ENCODE data around the gene PLSCR4.
"Not testable (repeated sequence)": the region's sequence is repeated elsewhere in the genome, so short reads cannot be mapped to it uniquely, and the experiment has no call there.

The PLSCR4 gene, protein sequence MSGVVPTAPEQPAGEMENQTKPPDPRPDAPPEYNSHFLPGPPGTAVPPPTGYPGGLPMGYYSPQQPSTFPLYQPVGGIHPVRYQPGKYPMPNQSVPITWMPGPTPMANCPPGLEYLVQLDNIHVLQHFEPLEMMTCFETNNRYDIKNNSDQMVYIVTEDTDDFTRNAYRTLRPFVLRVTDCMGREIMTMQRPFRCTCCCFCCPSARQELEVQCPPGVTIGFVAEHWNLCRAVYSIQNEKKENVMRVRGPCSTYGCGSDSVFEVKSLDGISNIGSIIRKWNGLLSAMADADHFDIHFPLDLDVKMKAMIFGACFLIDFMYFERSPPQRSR

DNA sequence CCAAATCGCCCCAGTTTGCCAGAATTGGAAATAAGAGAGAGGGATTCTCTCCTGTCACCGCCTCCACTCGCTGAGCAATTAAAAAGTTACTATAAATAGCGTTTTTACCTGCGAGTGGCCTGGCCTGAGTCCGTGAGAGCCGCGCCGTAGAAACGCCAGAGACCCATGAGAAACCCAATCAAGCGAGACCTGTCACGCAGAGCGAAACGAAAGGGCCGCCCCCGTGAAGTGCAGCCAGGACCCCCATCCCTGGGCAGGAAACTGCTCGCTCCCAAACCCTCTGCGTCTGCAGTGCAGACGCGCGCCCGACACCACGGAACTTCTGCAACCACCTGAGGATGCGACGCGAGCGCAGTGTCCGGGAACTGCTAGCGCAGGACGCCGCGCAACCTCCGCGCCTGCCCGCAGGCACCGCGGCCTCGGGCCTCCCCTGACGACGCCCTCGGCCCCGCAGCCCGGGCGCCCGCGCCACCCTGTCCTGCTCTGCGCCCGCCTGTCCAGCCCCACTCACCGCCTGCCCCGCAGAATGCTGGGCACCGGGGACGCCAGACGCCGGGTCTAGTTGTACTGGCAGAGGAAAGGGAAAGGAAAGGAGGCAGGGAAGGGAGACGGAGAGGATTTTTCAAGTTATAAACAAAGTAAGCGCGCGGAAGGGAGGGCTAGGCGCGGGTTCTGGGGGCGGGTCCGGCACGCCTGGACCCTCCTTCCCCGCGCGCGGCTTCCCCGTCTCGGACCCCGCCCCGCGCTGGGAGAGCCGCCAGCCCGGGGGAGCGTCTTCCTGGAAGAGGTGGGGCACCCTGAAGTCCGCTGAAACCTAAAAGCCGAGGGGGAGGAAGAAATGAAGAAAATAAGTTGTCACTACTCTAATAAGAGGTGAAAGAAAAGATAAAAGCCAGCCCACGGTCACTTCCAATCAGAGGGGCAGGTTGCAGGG lies at the start of gene PLSCR4:
Gene PLSCR4 (minus strand): TSS at position 657 of the 934 bp plus-strand sequence. CDS start 29,034 bp downstream, outside the sequence.
- DNase-seq, result peak in 38 of 51 donors; percentile 7 to 71 (median 42)

DNA sequence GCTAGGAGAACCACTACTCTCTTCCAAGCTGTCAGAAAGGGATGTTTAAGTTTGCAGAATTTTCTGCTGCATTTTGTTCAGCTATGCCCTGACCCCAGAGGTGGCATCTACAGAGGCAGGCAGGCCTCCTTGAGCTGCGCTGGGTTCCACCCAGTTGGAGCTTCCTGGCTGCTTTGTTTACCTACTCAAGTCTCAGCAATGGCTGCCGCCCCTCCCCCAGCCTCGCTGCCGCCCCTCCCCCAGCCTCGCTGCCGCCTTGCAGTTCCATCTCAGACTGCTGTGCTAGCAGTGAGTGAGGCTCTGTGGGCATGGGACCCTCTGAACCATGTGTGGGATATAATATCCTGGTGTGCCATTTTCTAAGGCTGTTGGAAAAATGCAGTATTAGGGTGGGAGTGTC lies 42.5 kb upstream of the PLSCR4 start:
- DNase-seq, result not testable (repeated sequence)

DNA sequence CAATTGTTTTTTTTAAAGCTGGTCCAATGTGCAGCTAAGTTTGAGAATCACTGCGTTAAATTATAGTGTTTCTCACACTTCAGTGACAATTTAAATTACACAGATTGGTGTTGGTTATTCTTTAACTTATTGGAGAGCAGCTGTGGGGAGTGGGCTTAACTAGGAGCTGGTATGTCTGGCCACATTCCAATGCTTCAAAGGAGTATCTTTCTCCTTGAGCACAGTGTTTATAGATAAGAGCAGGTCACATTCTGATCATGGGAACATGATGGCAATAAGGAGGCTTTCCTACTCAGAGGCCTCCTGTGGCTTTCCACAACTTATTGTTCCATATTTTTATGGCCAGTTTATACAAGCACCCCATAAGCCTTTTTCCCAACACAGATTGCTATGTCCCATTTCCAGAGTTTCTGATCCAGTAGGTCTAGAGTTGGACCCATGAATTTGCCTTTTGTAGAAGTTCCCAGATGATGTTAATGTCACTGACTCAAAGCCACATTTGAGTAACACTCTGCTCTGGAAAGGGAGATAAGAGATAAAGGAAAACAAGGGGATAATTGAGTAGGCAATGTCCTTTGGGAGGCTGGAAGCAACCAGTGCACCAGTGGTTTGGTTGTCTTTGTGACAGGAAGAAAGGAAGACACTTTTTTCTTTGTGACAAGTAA lies 33.0 kb upstream of the PLSCR4 start:
- DNase-seq, result no peak

DNA sequence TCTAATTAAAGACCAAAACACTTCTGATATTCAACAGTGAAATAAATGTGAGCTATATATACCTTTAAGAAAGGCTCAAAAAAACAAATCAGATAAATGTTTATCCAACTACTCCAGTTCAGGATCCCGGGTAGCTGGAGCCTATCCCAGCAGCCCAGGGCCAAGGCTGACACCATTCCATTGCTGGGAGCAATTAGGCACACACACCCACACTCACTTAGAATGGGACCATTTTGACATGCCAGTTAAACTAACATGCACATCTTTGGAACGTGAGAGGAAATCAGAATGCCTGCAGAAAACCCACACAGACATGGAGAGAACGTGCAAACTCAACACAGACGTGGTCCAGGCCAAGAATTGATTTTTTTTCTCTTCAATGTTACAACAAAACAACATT lies 30.0 kb upstream of the PLSCR4 start:
- DNase-seq, result no peak

DNA sequence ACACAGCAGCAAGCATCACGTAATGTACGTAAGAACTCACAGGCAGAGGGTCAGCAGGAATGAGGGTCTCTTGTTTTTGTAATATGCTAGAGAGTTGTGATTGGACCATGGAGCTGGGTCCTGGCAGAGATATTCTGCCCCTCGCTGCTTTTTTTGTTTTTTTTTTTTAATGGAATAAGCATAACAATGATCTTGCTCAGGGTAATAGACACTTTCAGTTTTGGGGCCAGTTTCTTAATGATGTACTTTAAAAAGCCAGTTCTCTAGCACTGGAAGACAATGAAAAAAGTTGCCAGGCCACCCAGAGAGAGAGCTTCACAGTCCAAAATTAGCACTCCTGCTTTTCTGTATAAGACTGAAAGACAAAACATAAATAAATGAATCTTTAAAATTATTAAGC lies 29.0 kb upstream of the PLSCR4 start:
- DNase-seq, result no peak

DNA sequence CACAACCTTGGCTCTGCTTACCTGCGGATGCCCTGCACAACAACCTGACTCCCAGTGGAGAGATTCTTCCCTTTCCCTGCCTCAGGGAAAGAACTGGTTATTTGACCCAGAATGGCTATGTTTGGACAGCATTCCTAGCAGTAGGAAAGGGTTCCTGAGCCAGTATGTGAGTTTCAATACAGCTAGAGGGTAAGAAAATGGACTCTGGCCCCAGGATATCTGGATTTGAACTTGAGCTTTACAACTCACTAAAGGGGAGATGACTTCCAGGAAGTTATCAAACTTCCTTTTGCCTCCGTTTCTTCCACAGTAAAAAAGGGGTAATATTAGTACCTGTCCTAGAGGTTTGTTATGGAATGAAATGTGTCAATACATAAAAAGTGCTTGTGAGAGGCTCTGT lies 28.1 kb upstream of the PLSCR4 start:
- DNase-seq, result no peak

DNA sequence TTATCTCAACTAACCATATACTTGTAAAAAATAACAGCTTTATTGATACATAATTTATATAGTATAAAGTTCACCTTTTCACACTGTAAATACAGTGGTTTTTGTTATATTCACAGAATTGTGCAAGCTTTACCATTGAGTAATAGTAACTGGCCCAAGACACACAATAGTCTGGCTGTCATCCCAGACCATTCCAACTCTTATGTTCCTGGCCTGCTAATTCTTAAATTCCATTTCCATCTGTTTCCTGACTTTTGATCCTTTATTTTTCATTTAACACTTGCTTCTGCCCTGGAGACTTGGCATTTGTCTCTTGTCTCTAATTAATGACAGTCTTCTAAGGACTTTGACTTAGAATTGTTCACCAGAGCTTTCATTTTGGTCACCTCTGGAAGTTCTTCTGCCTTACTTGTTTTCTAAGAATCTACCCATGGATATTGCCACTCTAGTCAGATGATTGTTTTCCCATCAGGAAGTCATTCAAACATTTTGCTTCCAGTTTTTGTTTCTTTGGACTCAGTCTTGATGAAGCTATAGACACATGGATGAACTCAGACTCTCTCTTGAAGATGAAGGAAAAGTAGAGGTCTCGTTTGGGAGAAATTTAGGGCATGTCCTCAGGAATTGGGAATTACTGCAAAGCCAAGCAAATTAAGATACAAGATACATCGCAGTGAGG lies 27.2 kb upstream of the PLSCR4 start:
- no peak for DNase-seq

DNA sequence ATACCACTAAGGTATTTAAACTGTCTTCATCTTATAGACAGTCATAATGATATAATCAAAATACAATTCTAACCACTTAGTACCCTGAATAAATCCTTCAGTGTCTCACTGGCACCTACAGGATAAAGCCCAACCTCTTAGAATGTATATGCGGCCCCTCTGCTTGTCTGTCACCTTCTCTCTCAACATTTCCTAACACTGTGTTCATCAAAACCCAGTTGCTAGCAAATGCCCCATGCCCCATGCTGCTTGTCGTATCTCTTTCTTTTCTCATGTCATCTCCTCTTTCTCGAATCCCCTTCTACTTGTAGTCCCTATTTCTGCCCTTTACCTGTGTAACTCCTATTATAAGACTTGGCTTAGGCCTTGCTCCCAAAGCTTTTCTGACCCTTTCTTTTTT lies 24.6 kb upstream of the PLSCR4 start:
- no peak for DNase-seq

DNA sequence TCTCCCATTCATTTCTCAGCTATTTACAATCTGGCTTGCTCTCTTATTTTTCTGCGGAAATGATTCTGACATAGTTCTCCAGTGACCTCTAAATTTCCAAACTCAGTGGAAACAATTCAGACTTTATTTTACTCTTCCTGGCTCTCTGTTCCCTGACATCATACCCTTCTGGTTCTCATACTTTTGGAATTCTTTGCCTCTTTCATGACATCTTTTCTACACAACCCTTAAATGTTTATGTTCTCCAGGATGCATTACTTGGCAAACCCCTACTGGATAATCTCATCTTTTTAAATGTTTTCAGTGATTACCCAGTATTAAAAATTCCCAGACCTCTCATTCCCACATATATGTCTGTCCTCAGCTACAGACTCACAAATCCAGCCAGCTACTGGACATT lies 23.9 kb upstream of the PLSCR4 start:
- no peak for DNase-seq

DNA sequence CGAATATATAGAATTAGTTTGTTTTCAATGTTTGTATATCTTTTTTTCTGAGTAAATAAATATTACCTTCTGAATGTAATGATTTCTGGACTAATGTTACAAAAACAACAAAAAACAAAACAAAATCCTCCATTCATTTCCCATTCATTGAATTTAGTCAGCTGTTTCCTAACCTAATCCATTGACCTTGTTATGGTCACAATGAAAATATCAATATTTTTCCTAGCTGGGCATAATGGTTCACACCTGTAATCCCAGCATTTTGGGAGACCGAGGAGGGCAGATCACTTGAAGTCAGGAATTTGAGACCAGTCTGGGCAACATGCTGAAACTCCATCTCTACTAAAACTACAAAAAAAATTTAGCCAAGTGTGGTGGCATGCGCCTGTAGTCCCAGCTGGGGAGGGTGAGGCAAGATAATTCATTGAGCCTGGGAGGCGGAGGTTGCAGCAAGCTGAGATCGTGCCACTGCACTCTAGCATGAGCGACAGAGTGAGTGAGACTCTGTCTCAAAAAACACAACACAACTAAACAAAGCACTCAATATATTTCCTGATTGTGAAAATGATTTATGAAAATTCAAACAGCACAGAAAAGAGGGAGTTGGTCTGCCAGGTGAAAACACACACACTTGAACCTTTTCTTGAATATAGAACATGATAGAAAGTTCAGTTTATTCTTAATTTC lies 23.0 kb upstream of the PLSCR4 start:
- no peak for DNase-seq

DNA sequence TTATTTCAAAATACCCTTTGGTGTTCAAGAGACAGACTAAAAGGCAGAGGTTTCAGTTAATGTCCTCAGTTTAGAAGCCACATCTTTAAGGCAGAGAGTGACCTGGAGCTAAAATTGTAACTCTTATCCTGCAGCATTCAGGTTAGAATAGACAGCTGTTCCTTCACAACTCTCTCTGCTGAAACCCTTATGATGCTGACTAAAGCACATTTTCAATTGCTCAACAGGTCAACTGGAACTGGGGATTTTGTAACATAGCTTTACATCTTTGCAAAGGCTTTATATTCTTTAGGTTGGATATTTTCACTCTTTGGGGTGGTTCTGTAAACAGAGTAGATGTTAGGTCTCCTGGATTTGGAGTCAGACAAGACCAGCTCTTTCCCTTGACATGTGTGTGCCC lies 20.3 kb upstream of the PLSCR4 start:
- no peak for DNase-seq

DNA sequence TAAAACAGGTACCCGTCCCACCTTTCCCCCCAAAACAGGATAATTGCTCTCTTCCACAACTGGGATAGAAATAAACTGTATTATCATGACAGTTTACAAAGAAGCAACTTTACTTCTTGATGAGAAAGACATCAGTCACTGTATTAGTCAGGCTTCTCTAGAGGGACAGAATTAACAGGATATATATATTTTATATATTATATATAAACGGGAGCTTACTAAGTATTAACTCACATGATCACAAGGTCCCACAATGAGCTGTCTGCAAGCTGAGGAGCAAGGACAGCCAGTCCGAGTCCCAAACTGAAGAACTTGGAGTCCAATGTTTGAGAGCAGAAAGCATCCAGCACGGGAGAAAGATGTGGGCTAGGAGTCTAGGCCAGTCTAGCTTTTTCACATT lies 18.4 kb upstream of the PLSCR4 start:
- DNase-seq, result no peak

DNA sequence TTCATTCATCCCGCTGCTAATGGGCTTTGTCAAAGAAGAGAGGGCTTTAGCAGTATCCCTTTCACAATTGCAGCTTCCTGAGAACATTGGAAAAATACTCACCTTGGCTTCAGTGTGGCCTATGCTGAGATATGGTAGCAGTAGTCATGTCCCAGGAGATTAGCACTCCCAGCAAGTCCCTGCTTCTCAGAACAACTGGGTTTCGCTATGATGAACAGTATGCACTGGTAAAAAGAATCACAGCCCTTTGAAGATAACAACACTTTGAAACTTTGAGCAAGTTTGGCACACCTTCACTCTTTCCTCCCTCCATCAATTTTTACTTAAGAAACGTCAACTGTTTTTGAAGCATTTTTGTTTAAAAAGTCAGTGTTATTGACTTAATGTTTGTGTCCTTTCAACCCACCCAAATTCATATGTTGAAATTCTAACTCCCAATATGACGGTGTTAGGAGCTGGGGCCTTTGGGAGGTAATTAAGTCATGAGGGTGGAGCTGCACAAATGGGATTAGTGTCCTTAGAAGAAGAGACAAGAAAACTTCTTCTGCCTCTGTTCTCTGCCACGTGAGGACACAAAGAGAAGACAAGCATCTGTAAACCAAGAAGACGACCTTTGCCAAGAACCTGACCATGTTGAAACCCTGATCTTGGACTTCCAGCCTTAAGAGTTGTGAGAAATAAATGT lies 17.8 kb upstream of the PLSCR4 start:
- DNase-seq, result no peak

DNA sequence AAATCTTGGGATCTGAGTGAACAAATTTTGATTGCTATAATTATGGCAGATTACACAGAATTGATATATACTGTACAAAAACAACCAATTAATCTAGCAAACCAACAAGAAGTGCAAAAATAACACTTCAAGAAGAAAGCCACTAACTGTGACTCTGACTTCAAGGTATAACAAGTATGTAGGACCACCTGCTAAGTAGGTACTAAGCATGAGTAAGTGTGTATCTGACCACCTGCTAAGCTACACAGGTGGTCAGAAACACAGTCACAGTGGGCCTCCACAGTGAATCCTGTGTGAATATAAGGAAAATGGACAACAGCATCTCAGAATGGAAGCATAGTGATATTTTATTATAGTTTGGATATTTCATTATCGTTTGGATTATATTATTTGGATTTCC lies 14.8 kb upstream of the PLSCR4 start:
- no peak for DNase-seq

DNA sequence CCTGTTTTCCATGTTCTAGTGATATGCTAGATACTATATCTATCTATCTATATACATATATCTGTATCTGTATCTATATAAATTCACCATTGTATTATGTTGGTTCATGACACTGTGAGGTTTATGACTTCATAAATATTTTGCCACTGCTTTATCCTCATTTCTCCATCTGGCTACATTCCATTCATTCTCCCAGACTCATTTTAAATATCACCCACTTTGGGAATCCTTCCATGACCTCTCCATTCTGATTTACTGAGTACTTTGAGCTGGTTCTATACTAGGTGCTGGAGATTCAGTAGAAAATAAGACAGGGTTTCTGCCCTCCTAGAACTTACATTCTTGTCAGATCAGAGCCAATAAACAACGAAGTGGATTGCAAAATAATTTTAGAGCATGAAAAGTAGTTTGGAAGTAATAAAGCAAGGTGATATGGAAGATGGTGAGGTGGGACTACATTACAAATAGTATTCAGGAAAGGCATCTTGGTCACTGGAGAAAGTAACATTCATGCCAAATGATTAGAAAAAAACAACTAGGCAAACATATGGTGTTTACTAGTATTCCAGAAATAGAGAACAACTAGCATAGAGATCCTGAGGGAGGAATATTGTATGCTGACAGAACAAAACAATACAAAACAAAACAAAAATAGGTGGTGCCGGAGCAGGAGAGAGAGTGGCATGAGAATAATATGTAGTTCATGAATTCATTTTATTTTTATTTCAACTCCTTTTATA lies 11.6 kb upstream of the PLSCR4 start:
- no peak for DNase-seq

DNA sequence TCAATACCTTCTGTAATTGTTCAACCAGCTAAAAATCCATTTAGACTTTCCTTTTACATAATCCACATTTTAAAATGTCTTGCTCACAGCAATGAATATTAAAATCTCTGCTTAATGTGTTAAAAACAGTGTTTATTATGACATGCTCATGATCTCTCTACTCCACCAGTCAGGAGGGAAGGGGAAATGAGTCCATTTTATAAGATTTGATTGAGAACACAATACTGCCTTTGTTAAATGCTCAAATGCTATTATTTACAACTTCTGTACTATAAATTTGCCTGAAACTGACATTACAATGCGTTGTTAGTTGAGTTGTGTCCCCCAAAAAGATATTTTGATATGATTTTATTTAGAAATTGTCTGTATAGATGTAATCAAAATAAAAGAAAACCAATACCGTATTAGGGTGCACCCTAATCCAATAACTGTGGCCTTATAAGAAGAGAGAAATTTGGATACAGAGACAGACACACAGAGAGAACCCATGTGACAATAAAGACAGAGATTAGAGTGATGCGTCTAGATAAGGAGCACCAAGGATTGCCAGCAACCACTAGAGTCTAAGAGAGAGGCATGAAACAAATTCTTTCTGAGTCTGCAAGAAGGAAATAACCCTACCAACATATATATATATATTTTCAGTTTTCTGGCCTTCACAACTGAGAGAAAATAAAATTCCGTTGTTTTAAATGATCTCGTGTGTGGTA lies 9.1 kb upstream of the PLSCR4 start:
- no peak for DNase-seq

DNA sequence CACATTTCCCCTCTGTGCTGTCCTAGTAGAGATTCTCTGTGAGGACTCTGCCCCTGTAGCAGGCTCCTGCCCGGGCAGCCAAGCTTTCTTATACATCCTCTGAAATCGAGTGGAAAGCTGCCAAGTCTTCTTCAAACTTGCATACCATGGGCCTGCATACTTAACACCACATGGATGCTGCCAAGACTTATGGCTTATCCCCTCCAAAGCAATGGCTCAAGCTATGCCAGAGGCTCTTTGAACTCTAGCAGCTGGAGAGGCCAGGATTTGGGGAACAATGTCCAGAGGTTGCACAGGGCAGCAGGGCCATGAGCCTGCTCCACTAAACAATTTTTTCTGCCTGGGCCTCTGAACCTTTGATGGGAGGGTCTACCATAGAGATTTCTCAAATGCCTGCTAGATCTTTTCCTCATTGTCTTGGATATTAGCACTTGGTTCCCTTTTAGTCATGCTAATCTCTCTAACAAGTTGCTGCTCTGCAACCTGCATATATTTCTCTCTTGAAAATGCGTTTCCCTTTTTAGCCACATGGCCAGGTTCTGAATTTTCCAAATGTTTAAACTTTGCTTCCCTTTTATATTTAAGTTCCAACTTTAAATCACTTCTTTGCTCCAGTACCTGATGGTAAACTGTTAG lies 6.1 kb upstream of the PLSCR4 start:
- no peak for DNase-seq

DNA sequence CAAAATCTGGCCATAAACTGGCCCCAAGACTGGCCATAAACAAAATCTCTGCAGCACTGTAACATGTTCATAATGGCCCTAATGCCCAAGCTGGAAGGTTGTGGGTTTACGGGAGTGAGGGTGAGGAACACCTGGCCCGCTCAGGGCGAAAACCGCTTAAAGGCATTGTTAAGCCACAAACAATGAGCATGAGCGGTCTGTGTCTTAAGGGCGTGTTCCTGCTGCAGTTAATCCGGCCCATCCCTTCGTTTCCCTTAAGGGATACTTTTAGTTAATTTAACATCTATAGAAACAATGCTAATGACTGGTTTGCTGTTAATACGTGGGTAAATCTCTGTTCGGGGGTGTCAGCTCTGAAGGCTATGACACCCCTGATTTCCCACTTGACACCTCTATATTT lies 1.5 kb upstream of the PLSCR4 start:
- not testable (repeated sequence) for DNase-seq

All from hypothalamus (tissue), 51 donors.